GM12878 (cell line): Measurements from ENCODE around the gene GALNT12. TPM values are rescaled to one million over a fixed set of nuclear protein-coding genes. Genes with fewer than 3 reads are reported as not detected.

Experiments
- ATAC-seq: fragments of 200-7000 bp; cut with Tn5 transposase; 3 replicates; pipeline ENCODE4 v1.9.1; 2020; ENCODE audit warnings: mild to moderate bottlenecking, moderate library complexity
- BruUV-seq: library from RNA; stranded (reverse); fragments of 400-500 nt; replicated peaks from 2 replicates; lab custom pipeline; 2021; lab: Mats Ljungman, UMichigan
- CTCF ChIA-PET: fragments of 300-600 bp; sonication (Branson Sonifier 250); formaldehyde crosslinking; extraction: SDS; loops from one replicate; lab custom pipeline; 2021; ENCODE audit warnings: inconsistent platforms; lab: Yijun Ruan, JAX
- POLR2A ChIA-PET: fragments of 350-600 bp; formaldehyde crosslinking; extraction: SDS; loops from one replicate; lab custom pipeline; 2021; ENCODE audit warnings: inconsistent platforms; lab: Charles Lee
- RAD21 ChIA-PET: fragments of 300-600 bp; sonication (Branson Sonifier 250); formaldehyde crosslinking; loops from one replicate; lab custom pipeline; 2023; ENCODE audit warnings: antibody characterized with exemption; ENCODE audit not compliant: unreplicated experiment; lab: Charles Lee
- SMC1A ChIA-PET: fragments of 300-600 bp; sonication (Branson Sonifier 250); formaldehyde crosslinking; loops from one replicate; lab custom pipeline; 2023; ENCODE audit not compliant: unreplicated experiment, uncharacterized antibody; lab: Charles Lee
- DNase-seq: peaks from one replicate; pipeline ENCODE4 v3.0.0-alpha.2; 2011; ENCODE audit warnings: low read depth, low spot score
- FAIRE-seq: peaks from 3 replicates; lab custom pipeline; 2011; peaks lifted over from hg19 to GRCh38; lab: Jason Lieb, UNC
- H2AFZ ChIP-seq: 2 replicates; pipeline ENCODE4 v1.6.0; 2011; ENCODE audit warnings: low read depth, low read length, control low read depth; ENCODE audit not compliant: control insufficient read depth
- H3K27ac ChIP-seq: 2 replicates; pipeline ENCODE4 v1.5.1; 2011; ENCODE audit warnings: control low read depth; ENCODE audit not compliant: control insufficient read depth, insufficient read depth
- H3K27me3 ChIP-seq, 2 experiments: replicated peaks in 1 of 2; 2 replicates each; pipeline versions ENCODE4 v1.6.0 to v1.6.1; 2011; ENCODE audit warnings: low read length in 1 of 2; ENCODE audit not compliant: control insufficient read depth in 2 of 2, insufficient read depth in 2 of 2
- H3K36me3 ChIP-seq, 2 experiments: 2 replicates each; pipeline ENCODE4 v1.5.1; 2011; ENCODE audit warnings: low read length in 1 of 2; ENCODE audit not compliant: control insufficient read depth in 2 of 2, insufficient read depth in 2 of 2
- H3K4me1 ChIP-seq: 2 replicates; pipeline ENCODE4 v1.6.1; 2011; ENCODE audit warnings: mild to moderate bottlenecking, low read length, moderate library complexity, mixed read lengths; ENCODE audit not compliant: control insufficient read depth, insufficient read depth
- H3K4me2 ChIP-seq: 2 replicates; pipeline ENCODE4 v1.6.0; 2011; ENCODE audit warnings: control low read depth; ENCODE audit not compliant: control insufficient read depth, insufficient read depth
- H3K4me3 ChIP-seq: fragments of 200-600 bp; sonication (generic); 2 replicates; pipeline ENCODE4 v1.5.1; 2016
- H3K79me2 ChIP-seq: 2 replicates; pipeline ENCODE4 v1.6.0; 2011; ENCODE audit warnings: low read length; ENCODE audit not compliant: control insufficient read depth, insufficient read depth
- H3K9ac ChIP-seq: 2 replicates; pipeline ENCODE4 v1.8.0; 2011; ENCODE audit warnings: low read length, control low read depth, mixed read lengths; ENCODE audit not compliant: control insufficient read depth, insufficient read depth
- H3K9me3 ChIP-seq: replicated peaks from 3 replicates; pipeline ENCODE4 v1.5.1; 2011; ENCODE audit warnings: mild to moderate bottlenecking, low read length; ENCODE audit not compliant: control insufficient read depth, insufficient read depth
- H4K20me1 ChIP-seq: 2 replicates; pipeline ENCODE4 v1.6.0; 2011; ENCODE audit not compliant: control insufficient read depth, insufficient read depth
- ASH2L ChIP-seq: fragments of 300-600, 200-600 bp; sonication (generic); IDR thresholded peaks from 2 replicates; pipeline ENCODE4 v1.6.1; 2017; ENCODE audit warnings: low read depth, mild to moderate bottlenecking, borderline replicate concordance
- E2F8 ChIP-seq: fragments of 450-650 bp; IDR thresholded peaks from 2 replicates; pipeline ENCODE4 v1.6.1; 2018; ENCODE audit warnings: mild to moderate bottlenecking, low read depth, moderate library complexity; ENCODE audit not compliant: partially characterized antibody
- NR2C1 ChIP-seq: fragments of 450-650 bp; IDR thresholded peaks from 2 replicates; pipeline ENCODE4 v1.6.1; 2017; ENCODE audit warnings: antibody characterized with exemption, mild to moderate bottlenecking, moderate library complexity
- TAF1 ChIP-seq: IDR thresholded peaks from 2 replicates; pipeline ENCODE4 v1.6.1; 2011; ENCODE audit warnings: mild to moderate bottlenecking, low read depth, low read length, borderline replicate concordance
- WGBS: methylation state at CpG from one replicate; pipeline ENCODE4 v1.1.6; 2016; ENCODE audit warnings: low lambda C conversion rate; ENCODE audit not compliant: insufficient replicate concordance, insufficient coverage; ENCODE audit errors: missing lambda C conversion rate; 5-methylcytosine and 5-hydroxymethylcytosine counted together
- in situ Hi-C: fragments of 300-500 bp; cut with MboI; formaldehyde crosslinking; loops from 9 replicates; pipeline ENCODE4 v1.14.3; 2018; ENCODE audit warnings: mixed read lengths
- intact Hi-C: fragments of 100-400 bp; cut with micrococcal nuclease; formaldehyde crosslinking; loops from one replicate; pipeline ENCODE4 v1.14.2; 2022; ENCODE audit not compliant: unreplicated experiment
- polyA plus RNA-seq, 11 experiments: library from polyadenylated mRNA; depleted of rRNA in 4 of 11; unstranded in 6 of 11; stranded (reverse) in 5 of 11; fragments of >200 nt; fragmentation: Nextera tagmentation in 4 of 11; fragmentation: Illumina TruSeq in 1 of 11; extraction: Ambion mirVana in 4 of 11; extraction: Trizol in 1 of 11; gene quantifications; 1 replicate in 1 of 11; 2 replicates in 10 of 11; pipeline versions ENCODE4 v1.2.1 to v1.2.3, GENCODE V29; 2011 to 2016; ENCODE audit warnings: inconsistent platforms in 2 of 11, missing spikeins in 2 of 11, low read depth in 1 of 11
- total RNA-seq, 4 experiments: library from RNA; depleted of rRNA in 3 of 4; stranded (reverse); fragments of >200 nt in 3 of 4; fragmentation: Illumina TruSeq in 1 of 4; extraction: Trizol in 1 of 4; gene quantifications; 2 replicates each; pipeline versions ENCODE4 v1.2.1 to v1.2.3, GENCODE V29; 2013 to 2021
- TF ChIP-seq, protein P1 (sequence below): IDR thresholded peaks from 2 replicates; pipeline ENCODE4 v1.6.1; 2011; ENCODE audit warnings: mild to moderate bottlenecking, low read depth, low read length, moderate library complexity; ENCODE audit not compliant: insufficient replicate concordance
- TF ChIP-seq, protein P2 (sequence below): fragments of 450-650 bp; IDR thresholded peaks from 2 replicates; pipeline ENCODE4 v1.6.1; 2016; ENCODE audit warnings: mild to moderate bottlenecking, moderate library complexity, borderline replicate concordance
- TF ChIP-seq, protein P3 (sequence below): fragments of 450-650 bp; IDR thresholded peaks from 2 replicates; pipeline ENCODE4 v1.6.1; 2017; ENCODE audit warnings: low read depth, mild to moderate bottlenecking, moderate library complexity

The GALNT12 gene
- total and polyA plus RNA-seq, 10 of the 15 experiments (the other 5 are each of a cell fraction or from before 2014, with no cell fraction given), result 0.13 to 5.3 (median 3.2) TPM

- intact Hi-C loops, result no loop called here
- ChIA-PET CTCF (interaction anchor here (1.0 kb wide), 1 partner anchor 15 kb away, joined by 3 read pairs; no protein-coding TSS in a partner anchor), RAD21 (no interaction called here)
- TF ChIP-seq NR2C1 (no peak), E2F8 (no peak), ASH2L (no peak), TAF1 (no peak)
- TF ChIP-seq, protein P1, sequence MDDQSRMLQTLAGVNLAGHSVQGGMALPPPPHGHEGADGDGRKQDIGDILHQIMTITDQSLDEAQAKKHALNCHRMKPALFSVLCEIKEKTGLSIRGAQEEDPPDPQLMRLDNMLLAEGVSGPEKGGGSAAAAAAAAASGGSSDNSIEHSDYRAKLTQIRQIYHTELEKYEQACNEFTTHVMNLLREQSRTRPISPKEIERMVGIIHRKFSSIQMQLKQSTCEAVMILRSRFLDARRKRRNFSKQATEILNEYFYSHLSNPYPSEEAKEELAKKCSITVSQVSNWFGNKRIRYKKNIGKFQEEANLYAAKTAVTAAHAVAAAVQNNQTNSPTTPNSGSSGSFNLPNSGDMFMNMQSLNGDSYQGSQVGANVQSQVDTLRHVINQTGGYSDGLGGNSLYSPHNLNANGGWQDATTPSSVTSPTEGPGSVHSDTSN, result no peak
- TF ChIP-seq, protein P2, sequence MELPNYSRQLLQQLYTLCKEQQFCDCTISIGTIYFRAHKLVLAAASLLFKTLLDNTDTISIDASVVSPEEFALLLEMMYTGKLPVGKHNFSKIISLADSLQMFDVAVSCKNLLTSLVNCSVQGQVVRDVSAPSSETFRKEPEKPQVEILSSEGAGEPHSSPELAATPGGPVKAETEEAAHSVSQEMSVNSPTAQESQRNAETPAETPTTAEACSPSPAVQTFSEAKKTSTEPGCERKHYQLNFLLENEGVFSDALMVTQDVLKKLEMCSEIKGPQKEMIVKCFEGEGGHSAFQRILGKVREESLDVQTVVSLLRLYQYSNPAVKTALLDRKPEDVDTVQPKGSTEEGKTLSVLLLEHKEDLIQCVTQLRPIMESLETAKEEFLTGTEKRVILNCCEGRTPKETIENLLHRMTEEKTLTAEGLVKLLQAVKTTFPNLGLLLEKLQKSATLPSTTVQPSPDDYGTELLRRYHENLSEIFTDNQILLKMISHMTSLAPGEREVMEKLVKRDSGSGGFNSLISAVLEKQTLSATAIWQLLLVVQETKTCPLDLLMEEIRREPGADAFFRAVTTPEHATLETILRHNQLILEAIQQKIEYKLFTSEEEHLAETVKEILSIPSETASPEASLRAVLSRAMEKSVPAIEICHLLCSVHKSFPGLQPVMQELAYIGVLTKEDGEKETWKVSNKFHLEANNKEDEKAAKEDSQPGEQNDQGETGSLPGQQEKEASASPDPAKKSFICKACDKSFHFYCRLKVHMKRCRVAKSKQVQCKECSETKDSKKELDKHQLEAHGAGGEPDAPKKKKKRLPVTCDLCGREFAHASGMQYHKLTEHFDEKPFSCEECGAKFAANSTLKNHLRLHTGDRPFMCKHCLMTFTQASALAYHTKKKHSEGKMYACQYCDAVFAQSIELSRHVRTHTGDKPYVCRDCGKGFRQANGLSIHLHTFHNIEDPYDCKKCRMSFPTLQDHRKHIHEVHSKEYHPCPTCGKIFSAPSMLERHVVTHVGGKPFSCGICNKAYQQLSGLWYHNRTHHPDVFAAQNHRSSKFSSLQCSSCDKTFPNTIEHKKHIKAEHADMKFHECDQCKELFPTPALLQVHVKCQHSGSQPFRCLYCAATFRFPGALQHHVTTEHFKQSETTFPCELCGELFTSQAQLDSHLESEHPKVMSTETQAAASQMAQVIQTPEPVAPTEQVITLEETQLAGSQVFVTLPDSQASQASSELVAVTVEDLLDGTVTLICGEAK, result no peak
- TF ChIP-seq, protein P3, sequence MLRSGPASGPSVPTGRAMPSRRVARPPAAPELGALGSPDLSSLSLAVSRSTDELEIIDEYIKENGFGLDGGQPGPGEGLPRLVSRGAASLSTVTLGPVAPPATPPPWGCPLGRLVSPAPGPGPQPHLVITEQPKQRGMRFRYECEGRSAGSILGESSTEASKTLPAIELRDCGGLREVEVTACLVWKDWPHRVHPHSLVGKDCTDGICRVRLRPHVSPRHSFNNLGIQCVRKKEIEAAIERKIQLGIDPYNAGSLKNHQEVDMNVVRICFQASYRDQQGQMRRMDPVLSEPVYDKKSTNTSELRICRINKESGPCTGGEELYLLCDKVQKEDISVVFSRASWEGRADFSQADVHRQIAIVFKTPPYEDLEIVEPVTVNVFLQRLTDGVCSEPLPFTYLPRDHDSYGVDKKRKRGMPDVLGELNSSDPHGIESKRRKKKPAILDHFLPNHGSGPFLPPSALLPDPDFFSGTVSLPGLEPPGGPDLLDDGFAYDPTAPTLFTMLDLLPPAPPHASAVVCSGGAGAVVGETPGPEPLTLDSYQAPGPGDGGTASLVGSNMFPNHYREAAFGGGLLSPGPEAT, result no peak
Observed at GRCh38 chr9:98833090-98833956, 25.9 kb downstream of the GALNT12 start.

More at GRCh38 chr9:98833090-98833956, 25.9 kb downstream of the GALNT12 start:
- H3K36me3 ChIP-seq, result no peaks in the 10 kb centered on the region
- in situ Hi-C loops, result no loop called here
- no peak overlapping the region for H3K4me2 ChIP-seq
- ChIA-PET SMC1A (no interaction called here), POLR2A (no interaction called here)
- no peaks in the 10 kb centered on the region for H3K79me2 ChIP-seq
- no peaks in the 10 kb centered on the region for H3K9me3 ChIP-seq
- no peak for FAIRE-seq
- BruUV-seq, result no TSS peak
- DNase-seq, result no peak
- 53% methylated on average over 9 of the region's 9 CpGs for WGBS
- H3K27ac ChIP-seq, result no peak overlapping the region
- no peaks in the 10 kb centered on the region; a peak in 1 of 4 replicates for H3K27me3 ChIP-seq
- no peak overlapping the region for H3K9ac ChIP-seq
- no peak for ATAC-seq
- no peak overlapping the region for H3K4me3 ChIP-seq
- H2AFZ ChIP-seq, result no peak overlapping the region
- no peaks in the 10 kb centered on the region for H3K4me1 ChIP-seq
- no peaks in the 10 kb centered on the region for H4K20me1 ChIP-seq
